ENCODE measurements around the gene LOC128125822.
"Not testable (repeated sequence)": the region's sequence is repeated elsewhere in the genome, so short reads cannot be mapped to it uniquely, and the experiment has no call there.

LOC128125822 gene

DNA sequence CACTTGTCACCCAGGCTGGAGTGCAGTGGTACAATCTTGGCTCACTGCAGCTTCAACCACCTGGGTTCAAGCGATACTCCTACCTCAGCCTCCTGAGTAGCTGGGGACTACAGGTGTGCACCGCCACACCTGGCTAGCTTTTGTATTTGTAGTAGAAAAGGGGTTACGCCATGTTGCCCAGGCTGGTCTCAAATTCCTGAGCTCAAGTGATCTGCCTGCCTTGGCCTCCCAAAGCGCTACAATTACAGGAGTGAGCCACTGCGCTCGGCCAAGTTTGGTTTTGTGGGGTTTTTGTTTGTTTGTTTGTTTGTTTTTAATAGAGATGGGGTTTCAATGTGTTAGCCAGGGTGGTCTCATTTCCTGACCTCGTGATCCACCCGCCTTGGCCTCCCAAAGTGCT is 12.3 kb downstream of the LOC128125822 start:
- DNase-seq, result no peak

DNA sequence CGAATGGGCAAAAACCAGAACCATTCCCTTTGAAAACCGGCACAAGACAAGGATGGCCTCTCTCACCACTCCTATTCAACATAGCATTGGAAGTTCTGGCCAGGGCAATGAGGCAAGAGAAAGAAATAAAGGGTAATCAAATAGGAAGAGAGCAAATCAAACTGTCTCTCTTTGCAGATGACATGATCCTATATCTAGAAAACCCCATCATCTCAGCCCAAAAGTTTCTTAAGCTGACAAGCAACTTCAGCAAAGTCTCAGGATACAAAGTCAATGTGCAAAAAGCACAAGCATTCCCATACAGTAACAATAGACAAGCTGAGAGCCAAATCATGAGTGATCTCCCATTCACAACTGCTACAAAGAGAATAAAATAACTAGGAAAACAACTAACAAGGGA is 13.4 kb downstream of the LOC128125822 start:
- not testable (repeated sequence) for DNase-seq

DNA sequence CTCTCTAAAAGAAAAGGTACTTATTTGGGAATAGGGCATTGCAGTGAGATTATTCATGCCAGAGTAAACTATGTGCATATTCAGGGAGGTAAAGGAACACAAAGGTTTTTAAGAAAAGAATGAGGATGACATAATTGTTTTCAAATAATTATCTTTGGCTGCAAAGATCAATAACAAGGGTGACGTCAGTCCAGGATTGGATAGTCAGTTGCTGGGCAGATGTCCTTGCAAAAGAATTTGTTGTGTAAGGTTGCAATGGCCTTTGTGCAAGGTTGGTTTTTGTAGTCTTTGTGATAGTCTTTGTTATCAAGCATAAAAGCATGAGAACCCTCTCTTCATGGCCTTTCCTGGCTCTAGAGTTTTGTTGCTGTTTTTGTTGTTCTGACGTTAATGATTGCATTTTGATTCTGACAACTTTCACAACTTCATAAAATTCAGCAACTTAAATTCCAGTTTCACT is 17.7 kb downstream of the LOC128125822 start:
- DNase-seq, result no peak

DNA sequence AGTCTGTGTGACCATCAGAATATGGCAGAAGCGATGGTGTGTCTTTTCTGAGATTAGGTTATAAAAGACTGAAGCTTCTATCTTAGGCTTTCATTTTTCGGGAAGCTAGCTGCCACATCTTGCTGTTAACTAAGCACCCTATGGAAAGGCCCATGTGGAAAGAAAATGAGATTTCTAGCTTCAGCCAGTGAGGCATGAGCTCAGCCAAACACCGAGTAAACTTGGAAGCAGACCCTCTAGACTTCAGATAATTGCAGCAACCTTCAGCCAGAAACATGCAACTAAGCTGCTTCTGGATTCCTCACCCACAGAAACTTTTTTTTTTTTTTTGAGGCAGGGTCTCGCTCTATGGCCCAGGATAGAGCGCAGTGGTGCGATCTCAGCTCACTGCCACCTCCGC is 20.6 kb downstream of the LOC128125822 start:
- no peak for DNase-seq

DNA sequence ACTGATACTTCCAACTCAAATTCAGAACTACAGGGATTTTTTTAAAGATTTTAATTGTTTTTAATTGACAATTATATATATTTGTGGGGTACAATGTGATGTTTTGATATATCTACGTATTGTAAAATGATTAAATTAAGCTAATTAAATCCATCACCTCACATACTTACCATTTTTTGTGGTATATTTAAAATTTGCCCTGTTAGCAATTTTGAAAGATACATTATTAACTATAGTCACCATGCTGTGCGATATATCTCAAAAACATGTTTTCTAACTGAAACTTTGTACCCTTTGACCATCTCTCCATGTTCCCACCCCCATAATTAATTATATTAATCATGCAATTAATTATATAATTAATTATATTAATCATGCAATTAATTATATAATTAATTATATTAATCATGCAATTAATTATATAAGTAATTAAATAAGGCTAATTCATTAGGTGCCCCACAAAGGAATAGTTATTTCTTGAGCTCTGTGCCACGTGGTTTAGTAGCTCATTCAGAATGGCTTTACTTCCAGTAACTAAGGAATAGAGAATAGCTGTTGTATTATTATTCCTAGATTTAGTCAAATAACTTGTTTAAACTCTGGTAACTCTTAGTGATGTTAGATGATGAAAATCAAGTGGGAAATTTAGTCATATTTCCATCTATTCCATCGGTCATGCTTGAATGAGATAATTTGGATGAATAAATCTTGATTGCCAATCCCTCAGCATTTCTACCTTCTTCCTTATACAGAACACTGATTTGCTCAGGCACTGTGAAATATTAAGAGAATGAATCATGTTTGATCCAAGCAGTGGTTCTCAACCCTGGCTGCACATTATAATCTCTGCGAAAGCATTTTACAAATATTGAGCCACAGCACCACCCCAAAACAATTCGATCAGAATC is 25.1 kb downstream of the LOC128125822 start:
- no peak for DNase-seq

DNA sequence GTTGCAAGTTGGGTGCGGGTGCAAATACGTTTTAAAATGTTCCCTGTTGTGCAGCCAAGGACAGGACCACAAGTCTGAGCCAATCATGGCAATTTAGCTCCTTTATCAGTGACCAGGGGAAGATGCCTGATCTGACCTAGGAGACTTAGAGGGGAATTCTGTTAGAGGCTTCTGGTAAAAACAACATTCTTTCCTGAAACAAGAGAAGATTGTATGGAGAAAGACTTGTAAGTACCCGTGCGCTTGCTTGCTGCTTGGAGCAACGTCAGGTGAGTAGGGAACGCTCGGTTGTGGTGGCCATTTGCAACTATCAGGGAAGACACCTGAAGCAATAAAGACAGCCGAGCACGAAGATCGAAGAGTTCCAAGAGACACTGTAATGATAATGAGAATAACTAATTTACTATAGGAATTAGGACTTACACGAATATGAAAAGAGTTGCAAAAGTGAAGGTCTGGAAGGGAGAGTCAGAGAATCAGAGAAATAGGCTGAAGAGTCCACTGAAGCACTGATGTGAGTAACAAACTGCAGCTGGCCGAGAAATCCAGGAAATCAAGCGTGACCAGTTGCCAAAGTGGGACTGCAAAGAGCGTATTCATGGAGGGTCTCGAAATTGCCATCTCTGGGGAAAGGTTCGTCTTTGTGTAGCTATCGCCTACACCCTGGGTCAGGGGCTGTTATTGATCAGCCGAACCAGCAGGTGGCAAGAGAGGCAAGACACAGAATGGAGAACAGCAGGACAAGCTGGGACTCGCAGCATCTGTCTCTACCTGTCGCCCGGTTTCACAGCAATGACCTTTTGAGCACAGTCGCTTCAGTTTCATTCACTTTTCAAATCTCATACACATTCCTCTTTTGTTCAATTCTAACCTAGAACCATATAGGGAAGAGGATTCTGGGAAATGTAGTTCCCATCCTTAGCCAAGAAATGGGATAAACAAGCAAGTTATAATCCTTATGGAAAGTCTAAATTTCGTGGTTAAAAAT is 26.1 kb downstream of the LOC128125822 start:
- DNase-seq, result no peak

DNA sequence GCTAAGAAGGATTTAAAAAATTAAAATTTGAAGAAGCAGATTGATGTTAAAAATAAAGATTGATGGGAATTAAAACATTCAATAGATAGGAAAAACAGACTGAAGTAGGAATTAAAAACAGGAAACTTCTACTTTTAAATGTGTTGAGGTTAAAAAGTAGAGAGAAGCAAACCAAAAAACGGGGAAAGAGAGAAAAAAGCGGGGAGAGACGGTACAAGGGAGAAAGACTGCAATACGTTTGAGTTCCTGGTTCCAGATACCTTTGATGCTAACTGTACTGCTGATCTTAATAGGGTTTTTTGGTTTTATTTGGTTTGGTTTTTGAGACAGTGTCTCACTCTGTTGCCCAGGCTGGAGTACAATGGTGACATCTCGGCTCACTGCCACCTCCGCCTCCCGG is 27.0 kb downstream of the LOC128125822 start:
- DNase-seq, result no peak

DNA sequence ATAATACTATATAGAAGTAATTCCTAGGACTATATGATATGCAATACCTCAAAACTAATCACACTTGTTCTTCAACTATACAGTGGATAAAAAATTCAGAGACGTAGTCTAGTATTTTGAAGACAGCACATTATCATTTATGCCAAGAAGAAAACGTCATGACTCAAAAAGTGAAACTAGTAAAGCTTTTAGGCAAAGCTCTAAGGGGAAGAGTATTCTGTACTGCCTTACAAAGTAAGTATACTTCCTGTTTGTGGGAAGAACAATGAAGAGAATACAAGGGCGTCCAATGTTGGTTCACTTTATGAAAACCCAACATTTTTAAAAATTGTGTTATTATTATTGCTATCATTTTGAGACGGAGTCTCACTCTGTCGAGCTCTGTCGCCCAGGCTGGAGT is 27.9 kb downstream of the LOC128125822 start:
- no peak for DNase-seq

DNA sequence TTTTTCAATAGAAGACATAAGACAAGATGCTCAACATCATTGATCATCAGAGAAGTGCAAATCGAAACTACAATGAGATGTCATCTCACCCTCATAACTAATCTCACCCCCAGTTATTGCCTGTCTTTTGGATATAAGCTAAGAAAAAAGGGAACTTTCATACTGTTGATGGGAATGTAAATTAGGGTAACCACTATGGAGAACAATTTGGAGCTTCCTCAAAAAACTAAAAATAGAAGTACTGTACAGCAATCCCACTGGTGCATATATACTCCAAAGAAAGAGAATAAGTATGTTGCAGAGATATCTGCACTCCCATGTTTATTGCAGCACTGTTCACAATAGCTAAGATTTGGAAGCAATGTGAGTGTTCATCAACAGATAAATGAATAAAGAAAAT is 37.0 kb downstream of the LOC128125822 start:
- no peak for DNase-seq

DNA sequence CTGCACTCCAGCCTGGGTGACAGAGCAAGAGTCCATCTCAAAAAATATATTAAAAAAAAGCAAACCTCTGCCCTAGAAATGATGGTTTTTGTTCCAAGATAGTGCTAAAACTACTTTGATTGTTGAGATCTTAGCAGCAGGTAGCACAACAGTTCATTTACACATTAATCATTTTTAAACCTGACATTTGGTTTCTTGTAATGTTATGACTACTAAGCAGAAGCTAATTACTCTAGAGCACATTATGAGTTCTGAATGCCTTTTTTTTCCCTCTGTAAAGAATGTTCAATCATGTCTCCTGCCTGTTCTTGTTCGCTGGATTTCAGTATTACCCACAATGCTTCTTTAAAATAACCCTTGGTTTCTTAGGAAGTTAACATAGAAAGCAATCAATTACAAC is 38.7 kb downstream of the LOC128125822 start:
- DNase-seq, result no peak

DNA sequence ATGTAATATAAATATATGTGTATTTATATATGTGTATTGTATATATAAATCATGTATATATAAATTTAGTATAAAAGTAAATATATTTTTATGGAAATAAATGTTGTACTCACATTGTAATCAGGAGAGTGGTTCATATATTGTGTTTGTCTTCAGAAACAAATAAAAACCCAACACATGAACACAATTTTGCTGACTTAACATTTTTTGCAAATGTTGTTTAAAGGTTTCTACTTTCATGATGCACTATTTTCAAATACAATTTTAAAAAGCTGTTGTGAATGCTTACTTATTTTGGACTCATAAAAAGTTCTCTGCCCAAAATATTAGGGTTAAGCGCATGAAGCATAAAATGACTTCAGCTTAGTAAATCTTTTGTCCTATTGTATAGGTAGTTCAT is 39.3 kb downstream of the LOC128125822 start:
- DNase-seq, result no peak

DNA sequence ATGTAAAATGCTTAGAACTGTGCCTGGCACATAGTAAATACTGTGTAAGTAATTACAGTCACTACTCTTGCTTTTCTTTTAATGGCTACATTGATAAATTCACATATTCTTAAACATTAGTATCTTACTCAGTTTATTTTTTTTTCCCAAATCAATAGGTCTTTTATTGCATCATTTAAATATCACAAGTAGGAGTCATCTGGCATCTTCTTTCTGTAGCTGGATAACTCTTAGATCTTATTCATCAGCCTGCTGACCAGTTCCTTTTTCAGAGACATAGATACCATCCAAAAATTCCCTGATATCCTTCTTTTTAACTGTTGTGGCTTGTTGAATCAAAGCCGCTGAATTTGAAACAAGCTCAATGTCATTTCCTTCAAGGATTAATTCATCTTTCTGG is 43.3 kb downstream of the LOC128125822 start:
- DNase-seq, result no peak
